CD14-positive monocyte (primary cell): Measurements from ENCODE around the gene MX2. TPM values are rescaled to one million over a fixed set of nuclear protein-coding genes. Genes with fewer than 3 reads are reported as not detected.

Source experiments
- DNase-seq, 3 donors: peaks; one replicate each; pipeline ENCODE4 v3.0.0-alpha.2; 2011 to 2022
- H2AFZ ChIP-seq: 2 replicates; pipeline ENCODE4 v1.6.0; 2012; ENCODE audit warnings: mild to moderate bottlenecking, low read depth, low read length, inconsistent platforms; ENCODE audit not compliant: insufficient read depth, poor library complexity, severe bottlenecking
- H3K27ac ChIP-seq, 2 donors: 1 replicate in 1 of 2; 2 replicates in 1 of 2; pipeline ENCODE4 v1.5.1; 2012 to 2013; ENCODE audit warnings: low read length in 2 of 2, control low read depth in 1 of 2, inconsistent platforms in 1 of 2, low read depth in 1 of 2, mild to moderate bottlenecking in 1 of 2
- H3K27me3 ChIP-seq, 2 donors: one replicate each; pipeline versions ENCODE4 v1.6.0 to v1.6.1; 2011 to 2013; ENCODE audit warnings: low read length in 2 of 2; ENCODE audit not compliant: control insufficient read depth in 2 of 2, insufficient read depth in 2 of 2
- H3K36me3 ChIP-seq, 2 donors: replicated peaks in 1 of 2; 1 replicate in 1 of 2; 2 replicates in 1 of 2; pipeline versions ENCODE4 v1.5.1 to v1.6.1; 2012 to 2013; ENCODE audit warnings: low read length in 2 of 2, control low read depth in 1 of 2, inconsistent platforms in 1 of 2, mild to moderate bottlenecking in 1 of 2; ENCODE audit not compliant: insufficient read depth in 2 of 2, control insufficient read depth in 1 of 2
- H3K4me1 ChIP-seq, 2 donors: 1 replicate in 1 of 2; 2 replicates in 1 of 2; pipeline versions ENCODE4 v1.5.1 to v1.6.1; 2012 to 2013; ENCODE audit warnings: low read length in 2 of 2, control low read depth in 1 of 2, inconsistent platforms in 1 of 2, mild to moderate bottlenecking in 1 of 2, moderate library complexity in 1 of 2; ENCODE audit not compliant: insufficient read depth in 2 of 2, control insufficient read depth in 1 of 2
- H3K4me2 ChIP-seq: replicated peaks from 2 replicates; pipeline ENCODE3; 2012; ENCODE audit warnings: low read length, moderate library complexity, mild to moderate bottlenecking; ENCODE audit not compliant: poor library complexity, severe bottlenecking; ENCODE audit errors: extremely low read depth
- H3K4me3 ChIP-seq, 3 experiments: fragments of 200-600 bp in 1 of 3; sonication (generic) in 1 of 3; replicated peaks in 1 of 3; 1 replicate in 2 of 3; 2 replicates in 1 of 3; pipeline ENCODE4 v1.5.1; 2011 to 2013; ENCODE audit warnings: low read length in 3 of 3, mild to moderate bottlenecking in 3 of 3, control low read depth in 2 of 3, low read depth in 2 of 3, inconsistent platforms in 1 of 3, moderate library complexity in 1 of 3
- H3K79me2 ChIP-seq: 2 replicates; pipeline ENCODE4 v1.6.0; 2012; ENCODE audit warnings: mild to moderate bottlenecking, control low read depth, inconsistent platforms, low read length, moderate library complexity; ENCODE audit not compliant: insufficient read depth
- H3K9ac ChIP-seq: 2 replicates; pipeline ENCODE4 v1.6.0; 2017; ENCODE audit warnings: low read length, mild to moderate bottlenecking; ENCODE audit not compliant: insufficient read depth, poor library complexity, severe bottlenecking
- H3K9me3 ChIP-seq, 2 donors: replicated peaks in 1 of 2; 1 replicate in 1 of 2; 2 replicates in 1 of 2; pipeline versions ENCODE4 v1.5.1 to v1.6.1; 2012 to 2013; ENCODE audit warnings: low read length in 2 of 2, control low read depth in 1 of 2; ENCODE audit not compliant: control insufficient read depth in 1 of 2, insufficient read depth in 1 of 2
- H4K20me1 ChIP-seq: 2 replicates; pipeline ENCODE4 v1.6.0; 2012; ENCODE audit warnings: mild to moderate bottlenecking, low read length, control low read depth, moderate library complexity; ENCODE audit not compliant: insufficient read depth
- H3K27ac Mint-ChIP-seq, 7 donors: one replicate each; pipeline ENCODE4 v1.8.0; 2020; ENCODE audit warnings: mild to moderate bottlenecking in 7 of 7, mixed read lengths in 7 of 7, moderate library complexity in 6 of 7, inconsistent platforms in 2 of 7
- H3K27me3 Mint-ChIP-seq, 3 donors: one replicate each; pipeline ENCODE4 v1.8.0; 2021 to 2022; ENCODE audit warnings: low read depth in 3 of 3, mild to moderate bottlenecking in 3 of 3, mixed read lengths in 3 of 3, moderate library complexity in 3 of 3, inconsistent platforms in 1 of 3
- H3K36me3 Mint-ChIP-seq, 2 donors: one replicate each; pipeline ENCODE4 v1.8.0; 2020; ENCODE audit warnings: mixed read lengths in 2 of 2, inconsistent platforms in 1 of 2, mild to moderate bottlenecking in 1 of 2
- H3K4me1 Mint-ChIP-seq: one replicate; pipeline ENCODE4 v1.8.0; 2020; ENCODE audit warnings: mild to moderate bottlenecking, mixed read lengths
- H3K4me3 Mint-ChIP-seq, 2 donors: one replicate each; pipeline ENCODE4 v1.8.0; 2020; ENCODE audit warnings: mild to moderate bottlenecking in 2 of 2, mixed read lengths in 2 of 2, moderate library complexity in 1 of 2
- H3K9me3 Mint-ChIP-seq, 7 donors: one replicate each; pipeline ENCODE4 v1.8.0; 2020 to 2022; ENCODE audit warnings: mixed read lengths in 7 of 7, mild to moderate bottlenecking in 6 of 7, moderate library complexity in 6 of 7, inconsistent platforms in 2 of 7
- WGBS: methylation state at CpG from one replicate; pipeline ENCODE4 v1.1.5; 2013; ENCODE audit warnings: missing lambda C conversion rate; ENCODE audit not compliant: insufficient coverage; 5-methylcytosine and 5-hydroxymethylcytosine counted together
- intact Hi-C, 2 donors: fragments of 100-400 bp; cut with micrococcal nuclease; formaldehyde crosslinking; loops; one replicate each; pipeline versions ENCODE4 v1.15.0 to v1.15.1; 2023
- polyA plus RNA-seq, 3 donors: library from polyadenylated mRNA; depleted of rRNA in 1 of 3; unstranded in 2 of 3; stranded (reverse) in 1 of 3; fragments of 300-500 nt in 2 of 3; fragments of >200 nt in 1 of 3; fragmentation: Illumina TruSeq in 2 of 3; gene quantifications; 1 replicate in 2 of 3; 2 replicates in 1 of 3; pipeline ENCODE4 v1.2.3, GENCODE V29; 2012 to 2021
- TF ChIP-seq, protein P1 (sequence below): fragments of 200-600 bp; IDR thresholded peaks from one replicate; pipeline ENCODE4 v1.8.0; 2022; ENCODE audit warnings: antibody characterized with exemption, mild to moderate bottlenecking

Gene MX2
- polyA plus RNA-seq, 3 donors, result 43.1 to 79.4 (median 50.3) TPM

DNA sequence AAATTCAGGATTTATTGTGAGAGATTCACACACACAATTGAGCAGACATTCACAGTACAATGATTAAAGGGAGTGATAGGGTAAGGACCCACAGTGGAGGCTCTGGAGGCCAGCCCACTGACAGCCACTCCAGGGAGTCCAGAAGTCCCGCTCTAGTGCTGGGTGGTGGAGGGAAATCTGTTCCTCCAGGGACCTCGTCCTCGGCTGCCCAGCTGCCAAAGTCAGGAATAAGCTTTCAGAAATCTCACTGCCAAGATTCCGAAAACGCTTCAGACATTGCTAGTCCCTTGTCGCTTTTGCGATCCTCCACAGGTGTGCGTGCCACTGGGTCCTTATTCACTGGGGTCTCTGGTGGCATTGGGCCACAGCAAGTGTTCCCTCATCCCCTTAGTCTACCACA, 66.5 kb downstream of the MX2 start:
- WGBS, result over 99% methylated on average over 8 of the region's 8 CpGs

DNA sequence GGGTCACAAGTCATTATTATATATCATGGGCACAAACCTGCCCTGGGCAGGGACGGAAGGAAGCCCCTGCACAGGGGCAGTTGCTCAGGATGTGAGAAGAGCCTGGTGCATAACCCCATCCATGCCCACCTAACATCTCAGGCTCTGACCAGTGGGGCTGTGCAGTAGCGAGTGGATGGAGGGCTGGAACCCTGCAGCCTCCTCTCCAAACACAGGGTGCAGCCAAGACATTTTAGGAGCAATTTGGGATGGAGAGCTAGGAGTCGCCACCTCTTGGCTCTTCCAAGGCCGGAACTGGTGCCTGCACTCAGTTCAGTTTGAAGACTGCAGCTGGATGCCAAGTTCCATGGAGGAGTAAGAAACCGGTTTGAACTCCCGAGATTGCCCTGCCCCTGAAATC, 67.0 kb downstream of the MX2 start:
- TF ChIP-seq, protein P1, sequence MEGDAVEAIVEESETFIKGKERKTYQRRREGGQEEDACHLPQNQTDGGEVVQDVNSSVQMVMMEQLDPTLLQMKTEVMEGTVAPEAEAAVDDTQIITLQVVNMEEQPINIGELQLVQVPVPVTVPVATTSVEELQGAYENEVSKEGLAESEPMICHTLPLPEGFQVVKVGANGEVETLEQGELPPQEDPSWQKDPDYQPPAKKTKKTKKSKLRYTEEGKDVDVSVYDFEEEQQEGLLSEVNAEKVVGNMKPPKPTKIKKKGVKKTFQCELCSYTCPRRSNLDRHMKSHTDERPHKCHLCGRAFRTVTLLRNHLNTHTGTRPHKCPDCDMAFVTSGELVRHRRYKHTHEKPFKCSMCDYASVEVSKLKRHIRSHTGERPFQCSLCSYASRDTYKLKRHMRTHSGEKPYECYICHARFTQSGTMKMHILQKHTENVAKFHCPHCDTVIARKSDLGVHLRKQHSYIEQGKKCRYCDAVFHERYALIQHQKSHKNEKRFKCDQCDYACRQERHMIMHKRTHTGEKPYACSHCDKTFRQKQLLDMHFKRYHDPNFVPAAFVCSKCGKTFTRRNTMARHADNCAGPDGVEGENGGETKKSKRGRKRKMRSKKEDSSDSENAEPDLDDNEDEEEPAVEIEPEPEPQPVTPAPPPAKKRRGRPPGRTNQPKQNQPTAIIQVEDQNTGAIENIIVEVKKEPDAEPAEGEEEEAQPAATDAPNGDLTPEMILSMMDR, result no peak
- H3K4me1 Mint-ChIP-seq, result peaks cover 44% of the 10 kb centered on the region
- WGBS, result 100% methylated on average over 4 of the region's 6 CpGs
- DNase-seq, result no peak
- peaks cover 58 to 69% of the 10 kb centered on the region in 2 donors for H3K36me3 Mint-ChIP-seq
- peaks cover 2 to 16% (median 12%) of the 10 kb centered on the region in 3 donors for H3K27me3 Mint-ChIP-seq
- Histone ChIP-seq H3K9ac (no peak overlapping the region), H3K27ac (no peak overlapping the region), H3K27me3 (peaks cover 0 to 7% of the 10 kb centered on the region in 2 donors), H4K20me1 (peaks cover 4% of the 10 kb centered on the region), H3K79me2 (no peaks in the 10 kb centered on the region), H3K4me2 (no peak overlapping the region), H3K4me3 (no peak overlapping the region), H3K4me1 (peaks cover 23 to 32% of the 10 kb centered on the region in 2 donors), H2AFZ (no peak overlapping the region), H3K36me3 (peaks cover 50 to 59% of the 10 kb centered on the region in 2 donors), H3K9me3 (no peaks in the 10 kb centered on the region)
- intact Hi-C loops, result loop anchor here in 1 of 2 donors (5.0 kb wide), 1 partner anchor 67 kb away; the partner anchor contains the start of gene MX2
- H3K9me3 Mint-ChIP-seq, result peaks cover 0 to 4% (median 0%) of the 10 kb centered on the region in 7 donors
- no peak overlapping the region for H3K27ac Mint-ChIP-seq
- H3K4me3 Mint-ChIP-seq, result no peak overlapping the region

More for the DNA sequence above, 66.5 kb downstream of the MX2 start:
- H3K4me3 Mint-ChIP-seq, result no peak overlapping the region
- peaks cover 2 to 16% (median 12%) of the 10 kb centered on the region in 3 donors for H3K27me3 Mint-ChIP-seq
- H3K4me2 ChIP-seq, result no peak overlapping the region
- no peak overlapping the region for H3K27ac Mint-ChIP-seq
- H3K27ac ChIP-seq, result no peak overlapping the region
- intact Hi-C loops, result loop anchor here in 1 of 2 donors (5.0 kb wide), 1 partner anchor 66 kb away; the partner anchor contains the start of gene MX2
- no peak for DNase-seq
- no peaks in the 10 kb centered on the region for H3K9me3 ChIP-seq
- no peaks in the 10 kb centered on the region for H3K79me2 ChIP-seq
- peaks cover 44 to 53% of the 10 kb centered on the region in 2 donors for H3K36me3 ChIP-seq
- TF ChIP-seq, protein P1, result no peak
- peaks cover 0 to 3% (median 0%) of the 10 kb centered on the region in 7 donors for H3K9me3 Mint-ChIP-seq
- H2AFZ ChIP-seq, result no peak overlapping the region
- peaks cover 4% of the 10 kb centered on the region for H4K20me1 ChIP-seq
- H3K9ac ChIP-seq, result no peak overlapping the region
- H3K36me3 Mint-ChIP-seq, result peaks cover 53 to 64% of the 10 kb centered on the region in 2 donors
- peaks cover 28 to 37% of the 10 kb centered on the region in 2 donors for H3K4me1 ChIP-seq
- H3K27me3 ChIP-seq, result peaks cover 0 to 7% of the 10 kb centered on the region in 2 donors
- peaks cover 49% of the 10 kb centered on the region for H3K4me1 Mint-ChIP-seq
- H3K4me3 ChIP-seq, result no peak overlapping the region
